UCSD-AML1 (cell line): ENCODE data around the gene LYPD8.

Experiments used
- DNase-seq: peaks from one replicate; lab custom pipeline; 2025; ENCODE audit not compliant: unreplicated experiment; lab: John Stamatoyannopoulos, UW

Gene LYPD8

GRCh38 chr1:248702714-248703113 is 52.8 kb downstream of the LYPD8 start, which contains the start of gene OR14I1:
OR14I1 (minus strand) TSS chr1:248702766.
- no peak for DNase-seq

GRCh38 chr1:248699099-248699498 is 56.5 kb downstream of the LYPD8 start:
- DNase-seq = no peak

GRCh38 chr1:248697907-248698306 is 57.7 kb downstream of the LYPD8 start:
- no peak for DNase-seq

GRCh38 chr1:248696774-248697173 is 58.8 kb downstream of the LYPD8 start:
- DNase-seq = no peak

- DNase-seq = peak; percentile 24
Observed at GRCh38 chr1:248696261-248696660, 59.3 kb downstream of the LYPD8 start.

GRCh38 chr1:248695451-248696132 is 60.0 kb downstream of the LYPD8 start:
- no peak for DNase-seq

- DNase-seq = no peak
Observed at GRCh38 chr1:248691567-248692155, 63.9 kb downstream of the LYPD8 start.
